Measurements from ENCODE around the gene UBAC1. TPM values are rescaled to one million over a fixed set of nuclear protein-coding genes. Genes with fewer than 3 reads are reported as not detected.

UBAC1 gene
- total RNA-seq, 1 experiment from 2014 or later = 54.8 TPM

DNA sequence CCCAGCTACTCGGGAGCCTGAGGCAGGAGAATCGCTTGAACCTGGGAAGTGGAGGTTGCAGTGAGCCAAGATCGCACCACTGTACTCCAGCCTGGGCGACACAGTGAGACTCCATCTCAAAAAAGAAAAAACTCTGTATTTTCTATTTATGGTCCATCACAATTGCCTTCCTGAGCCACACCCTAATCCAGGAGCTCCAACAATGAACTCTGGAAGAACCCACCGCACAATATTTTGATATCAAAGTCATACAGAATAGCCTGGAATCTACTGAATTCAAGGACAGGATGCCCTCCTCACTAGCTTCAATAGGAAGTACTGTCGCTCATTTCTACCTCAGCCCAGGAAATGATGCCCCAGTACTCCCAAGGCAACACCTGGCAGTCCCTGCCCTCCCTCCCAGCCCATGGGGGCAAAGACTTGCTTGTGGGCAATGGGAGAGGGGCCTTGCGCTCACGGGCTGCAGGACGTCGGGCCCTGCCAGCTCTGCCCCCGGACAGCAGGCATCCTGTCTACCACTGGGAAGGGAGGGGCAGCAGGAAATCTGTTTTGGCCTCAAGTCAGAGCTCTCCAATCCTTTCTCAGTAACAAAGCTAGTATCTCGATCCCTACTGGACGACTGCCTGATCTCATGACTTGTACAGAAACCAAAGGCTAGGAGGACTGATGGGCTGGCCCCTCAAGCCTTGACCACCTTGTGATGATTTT, 19.7 kb downstream of the UBAC1 start:
- H3K79me2 ChIP-seq (ENCODE audit: insufficient read depth, low read length) = no peaks in the 10 kb centered on the region; the same call in 1 of the 2 replicates
- peaks cover 17 to 27% of the 10 kb centered on the region in 2 experiments; a peak in 3 of 4 replicates for H3K36me3 ChIP-seq (ENCODE audit: control insufficient read depth in 1 of 2, insufficient read depth in 2 of 2, low read length in 2 of 2)
- H3K4me1 ChIP-seq (ENCODE audit: control insufficient read depth in 1 of 2, insufficient read depth in 2 of 2, low read length in 2 of 2) = no peaks in the 10 kb centered on the region
- H3K9ac ChIP-seq (ENCODE audit: low read length) = no peak overlapping the region
- no peak overlapping the region for H3K4me3 ChIP-seq (replicated peaks in 1 of 2; ENCODE audit: low read depth in 1 of 2, low read length in 2 of 2)
- no peaks in the 10 kb centered on the region for H4K20me1 ChIP-seq (ENCODE audit: insufficient read depth)
- no peak overlapping the region for H3K27ac ChIP-seq (ENCODE audit: low read depth, low read length)
- no peak for ATAC-seq
- no peaks in the 10 kb centered on the region for H3K9me3 ChIP-seq (ENCODE audit: control insufficient read depth in 1 of 2, insufficient read depth in 1 of 2, low read depth in 1 of 2, low read length in 2 of 2)
- ChIA-PET CTCF (no interaction called here), RAD21 (ENCODE audit: low non-redundant PET in 1 of 2, low total read pairs in 2 of 2, uncharacterized antibody in 2 of 2, unreplicated experiment in 2 of 2) (interaction anchor here in 1 of 2 experiments (0.6 to 0.7 kb wide), 2 partner anchors 35 to 49 kb away, joined by 3 read pairs; no protein-coding TSS in a partner anchor), POLR2A (no interaction called here)
- intact Hi-C loops (cut with micrococcal nuclease) = no loop called here
- no TSS peak for BruUV-seq (replicated peaks)
- TF ChIP-seq, protein P1, sequence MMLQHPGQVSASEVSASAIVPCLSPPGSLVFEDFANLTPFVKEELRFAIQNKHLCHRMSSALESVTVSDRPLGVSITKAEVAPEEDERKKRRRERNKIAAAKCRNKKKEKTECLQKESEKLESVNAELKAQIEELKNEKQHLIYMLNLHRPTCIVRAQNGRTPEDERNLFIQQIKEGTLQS (IDR thresholded peaks at IDR 0.05) = no peak
- DNase-seq (ENCODE audit: low read depth, low spot score) = no peak
- no peaks in the 10 kb centered on the region for H3K9me2 ChIP-seq (ENCODE audit: insufficient read depth)
- no peak overlapping the region for H2AFZ ChIP-seq (ENCODE audit: low read depth, low read length, poor library complexity, severe bottlenecking)
- no peaks in the 10 kb centered on the region for H3K27me3 ChIP-seq (ENCODE audit: insufficient read depth, low read length)
- H3K4me2 ChIP-seq (ENCODE audit: low read length) = no peak overlapping the region

DNA sequence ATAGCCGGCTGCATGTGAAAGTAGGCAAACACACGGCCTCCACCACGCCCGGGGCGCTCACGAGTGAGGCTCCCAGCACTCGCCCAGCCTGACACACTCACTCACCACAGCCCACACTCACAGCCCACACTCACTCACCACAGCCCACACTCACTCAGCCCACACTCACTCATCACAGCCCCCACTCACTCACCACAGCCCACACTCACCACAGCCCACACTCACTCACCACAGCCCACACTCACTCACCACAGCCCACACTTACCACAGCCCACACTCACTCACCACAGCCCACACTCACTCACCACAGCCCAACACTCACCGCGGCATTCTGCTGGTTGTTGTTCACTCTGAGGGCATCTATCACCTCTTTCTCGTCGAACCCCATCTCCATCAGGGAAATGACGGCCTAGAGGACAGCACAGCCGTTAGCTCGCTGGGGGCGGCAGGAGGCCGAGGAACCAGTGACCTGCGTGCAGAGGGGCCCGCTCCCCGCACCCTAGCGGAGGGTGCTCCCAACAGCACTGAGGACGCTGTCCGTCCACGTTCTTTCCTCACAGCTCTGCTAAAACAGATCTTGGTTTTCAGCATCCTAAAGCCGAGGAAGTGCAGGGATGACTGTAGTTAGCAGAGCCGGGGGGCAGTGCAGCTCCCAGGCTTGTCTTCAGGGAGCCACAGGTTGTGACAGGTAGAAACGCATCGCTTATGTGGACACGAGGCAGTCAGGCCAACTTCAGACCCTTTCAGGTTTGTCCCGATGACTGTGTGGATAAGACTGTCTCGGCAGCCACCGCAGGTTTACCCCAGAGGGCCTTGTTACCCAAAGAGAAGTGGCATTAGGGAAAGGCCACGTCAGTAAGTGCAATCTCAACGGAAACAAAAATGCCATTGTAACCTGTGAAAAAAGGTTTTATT, 21.6 kb downstream of the UBAC1 start:
- intact Hi-C loops (cut with micrococcal nuclease) = no loop called here
- DNase-seq (ENCODE audit: low read depth, low spot score) (no peak), ATAC-seq (no peak)
- no peak overlapping the region for H3K9ac ChIP-seq (ENCODE audit: low read length)
- no peak overlapping the region for H3K4me3 ChIP-seq (replicated peaks in 1 of 2; ENCODE audit: low read depth in 1 of 2, low read length in 2 of 2)
- no peaks in the 10 kb centered on the region for H4K20me1 ChIP-seq (ENCODE audit: insufficient read depth)
- no peak overlapping the region for H3K27ac ChIP-seq (ENCODE audit: low read depth, low read length)
- no peaks in the 10 kb centered on the region; the same call in 1 of the 2 replicates for H3K79me2 ChIP-seq (ENCODE audit: insufficient read depth, low read length)
- H2AFZ ChIP-seq (ENCODE audit: low read depth, low read length, poor library complexity, severe bottlenecking) = no peak overlapping the region
- ChIA-PET RAD21 (ENCODE audit: low non-redundant PET in 1 of 2, low total read pairs in 2 of 2, uncharacterized antibody in 2 of 2, unreplicated experiment in 2 of 2) (no interaction called here), CTCF (no interaction called here), POLR2A (no interaction called here)
- peaks cover 17 to 19% of the 10 kb centered on the region in 2 experiments; a peak in 3 of 4 replicates for H3K36me3 ChIP-seq (ENCODE audit: control insufficient read depth in 1 of 2, insufficient read depth in 2 of 2, low read length in 2 of 2)
- no peaks in the 10 kb centered on the region for H3K9me3 ChIP-seq (ENCODE audit: control insufficient read depth in 1 of 2, insufficient read depth in 1 of 2, low read depth in 1 of 2, low read length in 2 of 2)
- no TSS peak for BruUV-seq (replicated peaks)
- no peaks in the 10 kb centered on the region for H3K9me2 ChIP-seq (ENCODE audit: insufficient read depth)
- TF ChIP-seq POLR2A (IDR thresholded peaks at IDR 0.05; ENCODE audit: borderline replicate concordance, extremely low read depth, insufficient read depth, insufficient read length) (no peak), EZH2phosphoT487 (IDR thresholded peaks at IDR 0.05; ENCODE audit: borderline replicate concordance) (no peak), RAD21 (IDR thresholded peaks at IDR 0.05; ENCODE audit: low read depth) (no peak), TCF7L2 (IDR thresholded peaks at IDR 0.05; ENCODE audit: borderline replicate concordance, extremely low read depth, insufficient read depth, insufficient read length) (no peak)
- no peak overlapping the region for H3K4me2 ChIP-seq (ENCODE audit: low read length)
- no peaks in the 10 kb centered on the region for H3K27me3 ChIP-seq (ENCODE audit: insufficient read depth, low read length)
- H3K4me1 ChIP-seq (ENCODE audit: control insufficient read depth in 1 of 2, insufficient read depth in 2 of 2, low read length in 2 of 2) = no peaks in the 10 kb centered on the region
